ENCODE measurements around the gene FRRS1L.
"Not testable (repeated sequence)": the region's sequence is repeated elsewhere in the genome, so short reads cannot be mapped to it uniquely, and the experiment has no call there.

The FRRS1L gene

DNA sequence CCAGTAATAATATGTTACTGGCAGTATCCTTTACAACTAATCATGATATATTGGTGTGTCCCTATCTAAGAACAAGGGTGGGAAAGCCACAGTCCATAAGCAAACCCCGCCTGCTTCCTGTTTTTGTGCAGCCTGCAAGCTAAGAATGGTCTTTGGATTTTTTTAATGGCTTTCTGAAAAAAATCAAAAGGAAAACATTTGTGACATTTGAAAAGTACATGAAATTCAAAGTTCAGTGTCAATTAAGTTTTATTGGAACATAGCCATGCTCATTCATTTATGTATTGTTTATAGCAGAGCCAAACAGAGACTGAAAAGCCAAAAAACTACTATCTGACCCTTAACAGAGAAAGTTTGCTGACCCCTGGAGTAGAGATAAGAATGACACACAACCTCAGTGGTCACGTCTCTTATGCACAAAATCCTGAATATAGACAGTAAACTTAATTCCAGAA, 34.5 kb downstream of the FRRS1L start:
- DNase-seq (ENCODE audit: low read depth in 2 of 2): no peak

DNA sequence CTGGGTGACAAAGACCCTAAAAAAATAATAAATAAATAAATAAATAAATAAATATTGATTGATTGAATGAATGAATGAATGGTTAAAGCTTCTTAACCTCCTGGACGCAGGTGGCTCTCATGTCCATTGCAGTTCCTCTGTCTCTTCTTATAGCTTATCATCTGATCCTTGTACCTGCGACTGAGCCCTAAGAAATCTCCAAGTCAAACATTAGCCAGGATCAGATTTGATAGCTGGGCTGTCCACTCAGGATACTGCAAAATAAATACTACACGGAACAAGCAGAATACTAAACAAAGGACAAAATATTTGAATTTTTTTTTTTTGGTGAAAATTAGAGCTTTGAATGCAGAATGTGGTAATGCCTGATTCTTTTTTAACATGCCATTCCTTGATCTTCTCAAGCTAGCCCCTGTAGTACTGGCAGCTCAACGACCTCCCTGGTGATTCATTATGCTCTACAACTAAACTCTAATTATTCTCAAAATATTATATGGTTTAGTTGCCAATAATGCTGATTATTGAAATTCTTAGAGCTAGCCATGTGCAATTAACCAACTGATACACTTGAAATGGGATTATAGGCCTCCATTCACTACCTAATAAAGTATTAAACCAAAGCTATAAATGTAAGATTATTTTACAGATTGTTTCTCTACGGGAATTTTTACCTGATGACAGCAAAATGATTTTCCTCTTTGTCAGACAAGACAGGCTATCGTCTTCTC, 37.4 kb downstream of the FRRS1L start:
- no peak for DNase-seq (ENCODE audit: low read depth in 2 of 2)

DNA sequence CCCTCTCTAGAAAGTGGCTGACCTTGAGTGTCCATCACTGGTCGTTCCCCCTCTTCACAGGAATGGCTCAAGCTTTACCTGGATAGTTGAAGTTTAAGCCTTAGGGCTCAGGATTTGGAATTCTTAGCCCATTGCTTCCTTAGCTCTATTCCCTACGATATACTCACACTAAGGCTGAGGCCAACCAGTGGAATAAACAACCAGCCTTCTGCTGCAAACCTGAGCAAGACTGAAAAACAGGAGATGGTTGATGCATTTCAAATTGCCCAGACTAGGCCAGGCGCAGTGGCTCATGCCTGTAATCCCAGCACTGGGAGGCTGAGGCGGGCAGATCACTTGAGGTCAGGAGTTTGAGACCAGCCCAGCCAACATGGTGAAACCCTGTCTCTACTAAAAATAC, 40.4 kb downstream of the FRRS1L start:
- DNase-seq (ENCODE audit: low read depth in 2 of 2): not testable (repeated sequence)

DNA sequence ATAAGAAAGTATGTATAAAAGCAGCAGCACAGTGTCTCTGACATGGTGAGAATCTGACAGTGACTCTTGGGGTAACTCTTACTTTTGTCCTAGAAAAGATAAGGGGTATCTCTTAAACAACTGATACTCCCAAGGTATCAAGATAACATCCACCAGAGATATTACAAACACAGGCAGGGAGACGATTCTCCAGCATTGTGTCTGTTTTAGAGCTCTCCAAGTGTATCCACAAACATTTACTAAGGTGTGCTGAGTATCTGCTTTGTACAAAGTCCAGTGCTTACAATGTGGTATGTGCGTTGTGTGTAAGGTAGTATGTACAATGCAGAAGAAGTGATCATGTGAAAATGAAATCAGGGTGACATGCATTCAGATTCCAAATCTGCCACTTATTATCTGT, 42.9 kb downstream of the FRRS1L start:
- no peak for DNase-seq (ENCODE audit: low read depth in 2 of 2)

DNA sequence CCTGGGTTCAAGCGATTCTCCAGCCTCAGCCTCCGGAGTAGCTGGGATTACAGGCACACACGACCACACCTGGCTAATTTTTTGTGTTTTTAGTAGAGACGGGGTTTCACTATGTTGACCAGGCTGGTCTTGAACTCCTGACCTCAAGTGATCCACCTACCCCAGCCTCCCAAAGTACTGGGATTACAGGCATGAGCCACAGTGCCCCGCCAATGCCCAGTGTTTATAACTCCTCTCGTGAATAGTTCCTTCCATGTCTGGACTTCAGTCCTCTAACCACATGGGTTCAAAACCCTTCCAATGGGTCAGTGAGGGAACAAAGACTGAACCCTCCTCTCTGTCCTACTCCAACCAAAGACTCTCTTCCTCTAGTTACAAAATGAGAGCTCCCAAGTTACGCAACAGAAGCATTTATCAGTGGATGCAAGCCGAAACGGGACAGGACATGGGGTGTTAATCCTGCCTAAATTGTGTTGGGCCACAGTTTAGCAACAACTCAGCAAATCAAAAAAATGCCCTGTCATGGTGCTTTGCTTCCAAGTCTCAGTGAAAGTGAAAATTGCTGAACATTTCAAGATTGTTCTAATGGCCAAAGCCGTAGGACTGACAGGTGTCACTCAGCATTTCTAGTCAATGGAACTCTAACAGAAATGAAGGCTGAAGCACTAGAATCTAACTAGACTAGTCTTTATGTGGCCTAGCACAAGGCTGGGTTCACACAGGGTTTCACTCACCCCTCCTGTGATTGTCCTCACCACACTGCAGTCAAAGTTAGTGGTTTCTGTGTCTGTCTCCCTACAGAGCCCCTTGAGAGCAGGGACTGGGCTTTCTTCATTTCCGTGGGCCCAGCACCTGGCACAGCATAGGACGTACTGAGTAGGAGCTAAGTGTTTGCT, 44.1 kb downstream of the FRRS1L start:
- DNase-seq (ENCODE audit: low read depth in 2 of 2): no peak

DNA sequence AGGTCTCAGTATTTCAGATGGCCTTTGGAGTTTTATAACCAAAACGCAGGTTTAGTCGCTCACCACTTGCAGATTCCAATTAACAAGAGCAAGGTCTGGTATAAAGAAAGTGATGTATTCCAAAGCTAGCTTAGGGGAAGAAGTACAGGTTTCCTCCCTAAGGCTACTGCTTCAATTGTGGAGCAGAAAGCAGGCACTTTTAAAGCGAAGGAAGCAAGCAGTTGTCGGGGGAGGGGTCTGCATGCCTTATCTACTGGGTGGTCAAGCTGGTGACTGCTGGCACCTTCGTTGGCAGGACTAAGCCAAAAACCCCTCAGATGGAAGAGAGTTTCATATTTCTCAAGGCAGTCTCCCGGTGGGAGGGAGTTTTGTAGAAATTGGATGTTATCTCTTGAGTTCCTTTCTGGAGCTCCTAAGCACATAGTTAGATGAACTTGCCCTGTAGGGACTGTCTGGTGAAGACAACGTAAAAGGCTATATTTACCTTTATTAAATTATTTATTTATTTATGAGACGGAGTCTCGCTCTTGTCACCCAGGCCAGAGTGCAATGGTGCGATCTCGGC, 45.7 kb downstream of the FRRS1L start:
- DNase-seq (ENCODE audit: low read depth in 2 of 2): no peak

DNA sequence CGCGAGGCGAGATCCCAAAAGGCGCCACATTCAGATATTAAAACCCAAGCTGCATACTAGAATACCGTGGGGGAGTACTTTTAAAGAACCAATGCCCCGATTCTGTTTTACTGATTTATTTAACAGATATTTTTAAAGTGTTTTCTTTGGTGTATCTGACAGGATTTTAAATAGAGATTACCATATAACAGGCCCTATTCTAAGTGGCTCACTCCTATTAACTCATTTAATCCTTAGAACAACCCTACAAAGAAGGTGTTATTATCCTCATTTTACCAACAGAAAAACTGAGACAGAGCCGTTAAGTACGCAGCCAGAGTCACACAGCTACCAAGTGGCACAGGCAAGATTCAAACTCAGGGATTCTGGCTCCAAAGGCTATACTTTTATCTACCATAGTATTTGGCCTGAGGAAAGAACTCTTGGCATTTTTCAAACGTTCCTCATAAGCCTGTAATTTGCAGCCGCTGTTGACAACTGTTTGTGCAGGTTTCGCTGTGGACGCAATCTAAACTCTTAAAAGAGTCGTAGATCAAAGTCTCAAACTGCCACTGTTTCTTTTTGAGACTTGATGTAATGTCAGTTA, 46.8 kb downstream of the FRRS1L start:
- DNase-seq (ENCODE audit: low read depth in 2 of 2): no peak

DNA sequence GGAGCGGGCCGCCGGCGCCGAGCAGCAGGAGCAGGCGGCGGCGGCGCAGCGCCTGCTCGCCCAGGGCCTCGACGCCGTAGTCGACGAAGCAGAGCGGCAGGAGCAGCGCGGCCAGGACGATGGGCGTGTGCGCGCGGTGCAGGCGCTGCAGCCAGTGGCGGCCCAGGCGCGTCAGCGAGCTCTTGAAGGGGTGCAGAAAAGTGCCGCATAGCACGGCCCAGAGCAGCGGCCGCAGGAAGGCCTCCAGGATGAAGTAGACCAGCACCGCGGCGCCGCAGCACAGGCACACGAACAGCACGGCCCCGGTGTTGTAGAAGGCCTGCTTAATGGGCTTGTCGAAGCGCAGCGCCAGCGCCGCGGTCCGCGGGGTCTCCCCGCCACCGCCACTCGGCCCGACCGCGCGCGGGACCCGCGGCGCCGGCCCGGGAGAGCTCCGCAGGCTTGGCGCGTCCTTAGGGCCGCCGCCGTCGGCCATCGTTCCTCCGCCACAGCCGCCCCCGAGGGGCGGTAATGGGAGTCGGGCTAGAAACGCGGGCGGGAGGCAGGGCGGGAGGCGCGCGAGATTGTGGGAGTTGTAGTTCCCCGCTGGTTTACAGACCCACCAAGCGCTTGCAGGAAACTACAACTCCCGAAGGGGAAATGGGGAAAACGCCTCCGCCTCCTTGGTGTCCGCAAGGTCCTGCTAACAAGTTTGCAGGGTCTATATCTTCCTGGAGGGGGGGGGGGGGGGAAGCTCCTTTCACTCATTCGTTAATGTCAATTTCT, 47.4 kb downstream of the FRRS1L start, which contains the start of gene TMEM245:
TSS of gene TMEM245 (minus strand) at position 509 of the 765 bp plus-strand sequence. CDS start at position 475, 34 bp downstream.
- peak; percentile 91 to 92 for DNase-seq (ENCODE audit: low read depth in 2 of 2)

DNA sequence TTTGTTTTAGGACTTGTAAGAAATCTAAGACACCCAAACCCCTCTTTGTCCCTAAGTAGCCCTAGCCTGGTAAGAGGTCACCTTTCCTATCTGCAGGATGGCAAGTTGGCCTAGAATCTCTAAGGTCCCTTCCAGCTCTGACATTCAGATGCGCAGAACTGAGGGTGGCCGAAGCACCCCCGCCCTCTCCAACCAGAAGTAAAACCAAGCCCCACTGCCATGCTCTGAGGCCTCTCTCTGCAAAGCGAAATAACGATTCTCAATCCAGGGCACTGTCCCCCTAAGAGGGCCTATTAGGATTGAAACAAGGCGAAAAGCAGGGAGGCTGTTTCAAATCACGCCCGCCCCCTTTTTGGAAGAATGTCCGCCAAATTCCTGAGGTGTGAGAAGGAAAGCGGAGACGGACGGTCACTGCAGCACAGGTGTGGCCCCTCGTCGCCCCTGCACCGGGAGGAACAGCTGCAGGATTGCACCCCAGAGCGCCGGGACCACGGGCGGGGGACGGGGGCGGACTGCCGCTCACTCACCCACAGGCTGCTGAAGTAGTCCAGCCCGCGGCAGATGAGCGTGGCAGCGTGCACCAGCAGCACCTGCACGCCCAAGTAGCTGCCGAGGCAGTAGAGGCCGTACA, 48.1 kb downstream of the FRRS1L start:
- no peak for DNase-seq (ENCODE audit: low read depth in 2 of 2)

DNA sequence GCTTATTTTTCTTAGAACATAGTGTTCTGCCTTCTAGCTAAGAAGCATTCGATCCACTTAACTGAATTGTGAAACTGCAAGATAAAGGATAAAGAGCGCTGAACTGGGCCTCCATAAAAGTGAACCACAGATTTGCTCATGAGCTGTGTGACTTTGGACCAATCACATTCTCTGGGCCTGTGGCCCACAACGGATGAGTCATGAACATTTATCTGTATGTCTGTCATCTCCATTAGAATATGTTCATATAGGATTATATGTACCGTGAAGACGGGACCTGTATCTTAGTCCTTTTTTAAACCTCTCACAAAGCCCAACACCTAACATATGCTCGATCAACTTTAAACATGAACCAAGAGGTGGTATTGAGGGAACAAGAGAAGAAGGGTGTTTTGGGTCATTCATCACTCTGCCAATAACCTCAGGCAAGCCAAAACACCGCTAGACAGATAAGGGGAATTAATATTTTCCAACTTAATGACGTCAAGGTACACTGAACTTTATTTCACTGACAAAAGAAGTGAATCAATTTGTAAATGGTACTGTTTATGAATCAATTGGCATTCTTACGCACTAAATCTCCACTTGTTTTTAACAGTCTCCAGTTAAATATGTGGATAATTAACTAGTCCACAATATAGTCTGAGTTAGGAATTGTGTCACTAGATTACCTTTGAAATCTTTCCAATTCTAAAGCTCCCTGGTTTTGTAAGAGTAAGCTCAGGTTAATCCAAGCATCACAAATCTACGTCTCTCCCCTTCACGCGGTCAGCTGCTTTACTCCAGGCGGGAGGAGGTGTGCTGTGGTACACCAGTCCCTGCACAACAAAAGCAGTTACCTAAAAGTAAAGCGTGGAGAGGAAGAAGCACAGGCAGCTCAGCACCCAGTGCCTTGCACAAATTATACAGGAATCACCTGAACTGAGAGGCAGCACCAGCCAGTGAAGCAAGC, 48.9 kb downstream of the FRRS1L start:
- DNase-seq (ENCODE audit: low read depth in 2 of 2): peak; percentile 40

DNA sequence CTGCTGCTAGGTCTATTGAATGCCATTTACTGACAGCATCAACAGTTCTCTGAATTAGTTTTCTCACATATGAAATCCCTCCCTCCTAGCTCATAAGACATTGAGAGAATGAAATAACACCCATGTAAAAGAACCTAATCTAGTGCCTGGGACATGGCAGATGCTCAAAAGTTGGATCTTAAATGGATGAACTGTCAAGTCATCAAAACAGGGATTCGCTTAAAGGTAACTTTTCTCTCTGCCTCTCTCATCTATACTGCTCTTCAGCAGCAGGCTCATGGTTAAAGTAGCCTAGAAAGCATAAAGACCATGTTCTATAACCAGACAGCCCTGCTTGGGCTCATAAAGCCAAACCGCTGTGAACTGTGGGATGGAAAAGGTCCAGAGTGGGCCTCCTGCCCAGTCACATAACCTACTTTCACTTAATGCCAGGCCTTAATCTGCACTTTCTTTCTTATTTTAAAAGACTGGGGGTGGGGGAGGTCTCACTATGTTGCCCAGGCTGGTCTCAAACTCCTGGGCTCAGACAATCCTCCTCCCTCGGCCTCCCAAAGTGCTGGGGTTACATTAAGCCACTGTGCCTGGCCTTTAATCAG, 51.0 kb downstream of the FRRS1L start:
- no peak for DNase-seq (ENCODE audit: low read depth in 2 of 2)

DNA sequence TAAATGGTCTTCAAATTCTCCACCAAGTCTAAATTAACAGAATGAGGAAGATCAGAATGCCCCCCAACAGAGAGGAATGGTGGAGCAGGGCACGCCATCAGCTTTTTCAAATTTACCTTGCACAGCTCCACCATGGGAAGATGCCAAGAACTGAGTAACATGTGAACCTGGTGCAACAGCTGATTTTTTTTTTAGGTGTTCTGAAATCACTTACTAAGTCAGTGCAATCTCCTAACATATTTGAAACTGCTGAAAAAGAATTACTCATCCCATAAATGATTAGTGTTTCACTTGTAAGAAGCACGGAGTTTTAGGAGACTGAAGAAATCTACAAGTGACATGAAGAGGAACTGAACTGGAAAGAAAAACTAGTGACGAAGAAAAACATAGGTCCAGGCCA, 52.4 kb downstream of the FRRS1L start:
- DNase-seq (ENCODE audit: low read depth in 2 of 2): no peak

DNA sequence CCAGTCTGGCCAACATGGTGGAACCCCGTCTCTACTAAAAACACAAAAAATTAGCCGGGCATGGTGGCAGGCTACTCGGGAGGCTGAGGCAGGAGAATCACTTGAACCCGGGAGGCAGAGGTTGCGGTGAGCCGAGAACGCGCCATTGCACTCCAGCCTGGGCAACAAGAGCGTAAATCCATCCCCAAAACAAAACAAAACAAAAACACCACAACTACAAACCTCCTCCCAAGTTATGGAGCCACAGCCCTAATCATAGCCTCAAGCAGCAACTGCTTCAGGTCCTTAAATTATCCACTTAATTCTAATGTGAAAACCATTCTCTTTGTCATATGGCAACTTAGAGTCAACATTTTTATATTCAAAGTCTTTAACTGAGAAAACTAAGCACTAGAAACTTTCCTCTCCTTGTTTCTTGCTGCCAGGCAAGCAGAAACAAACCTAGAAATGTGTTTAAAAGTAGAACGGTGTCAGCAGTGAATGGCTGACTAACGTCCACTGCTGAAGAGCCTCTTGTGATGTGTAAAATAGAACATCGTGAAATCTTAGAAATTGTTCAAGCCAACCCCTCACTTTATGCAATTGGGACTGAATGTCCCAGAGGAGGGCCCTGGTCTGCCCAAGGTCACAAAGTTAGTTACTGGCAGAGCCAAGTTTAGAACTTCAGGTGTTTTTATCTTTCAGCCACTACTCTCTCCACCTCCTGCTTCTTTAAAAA, 53.0 kb downstream of the FRRS1L start:
- DNase-seq (ENCODE audit: low read depth in 2 of 2): no peak

DNA sequence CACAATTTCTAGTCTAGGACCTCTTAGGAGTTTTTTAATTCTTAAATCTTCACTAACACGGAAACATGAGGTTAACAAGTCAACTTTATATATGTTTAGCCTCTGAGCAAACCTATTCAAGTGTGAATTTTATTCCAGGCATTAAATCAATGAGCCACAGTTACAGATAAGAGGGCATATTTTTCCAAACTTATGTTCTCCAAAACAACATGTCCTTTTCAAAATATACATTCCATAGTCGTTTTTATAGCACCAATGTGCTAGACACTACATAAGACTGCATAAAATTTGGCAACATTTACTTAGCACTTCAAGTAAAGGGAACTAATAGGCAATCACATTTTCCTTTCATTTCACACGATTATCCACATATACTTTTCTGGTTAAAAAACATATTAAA, 53.8 kb downstream of the FRRS1L start:
- no peak for DNase-seq (ENCODE audit: low read depth in 2 of 2)

DNA sequence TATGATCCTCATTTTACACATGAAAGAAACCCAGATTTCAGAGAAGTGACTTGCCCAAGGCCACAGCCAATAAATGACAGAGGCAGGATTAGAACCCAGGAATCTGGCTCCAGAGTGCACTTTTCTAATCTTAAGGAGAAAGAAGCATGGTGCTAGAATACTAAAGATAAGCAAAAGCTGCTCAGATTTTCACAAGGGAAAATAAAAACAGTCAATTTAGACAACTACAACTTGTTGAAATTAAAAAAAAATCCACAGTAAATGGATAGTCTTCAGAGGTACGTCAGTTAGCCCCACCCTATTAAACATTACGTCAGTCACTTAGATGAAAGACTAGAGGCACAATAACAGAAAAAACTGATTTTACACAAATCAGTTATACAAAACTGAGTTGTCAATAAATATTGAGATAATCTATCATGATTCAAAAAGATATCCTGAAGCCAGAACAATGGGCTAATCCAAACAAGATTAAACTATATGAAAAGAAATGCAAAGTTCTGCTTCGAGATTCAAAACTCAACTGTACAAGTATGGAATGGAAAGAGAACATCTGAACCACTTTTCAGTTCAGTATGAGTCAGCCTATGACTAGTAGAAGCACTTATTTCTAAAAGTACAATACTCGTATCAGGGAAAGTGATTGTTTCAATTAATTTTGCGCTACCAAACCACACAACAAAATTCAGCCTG, 56.6 kb downstream of the FRRS1L start:
- no peak for DNase-seq (ENCODE audit: low read depth in 2 of 2)

DNA sequence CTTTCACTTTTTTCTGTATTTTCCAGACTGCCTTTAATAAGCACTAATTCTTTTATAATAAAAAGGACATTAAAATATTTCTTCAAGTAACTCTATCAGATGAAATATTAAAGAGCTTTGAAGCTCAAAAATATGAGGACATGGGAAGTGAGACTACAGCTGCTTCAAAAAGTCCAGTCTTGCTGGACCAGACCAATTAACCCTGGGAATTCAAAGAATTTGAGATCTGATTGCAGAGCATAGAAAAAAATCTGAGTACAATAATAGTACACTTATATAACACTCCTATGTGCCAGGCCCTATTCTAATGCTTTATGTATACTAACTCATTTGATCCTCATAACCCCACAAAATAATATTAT, 57.1 kb downstream of the FRRS1L start:
- no peak for DNase-seq (ENCODE audit: low read depth in 2 of 2)

DNA sequence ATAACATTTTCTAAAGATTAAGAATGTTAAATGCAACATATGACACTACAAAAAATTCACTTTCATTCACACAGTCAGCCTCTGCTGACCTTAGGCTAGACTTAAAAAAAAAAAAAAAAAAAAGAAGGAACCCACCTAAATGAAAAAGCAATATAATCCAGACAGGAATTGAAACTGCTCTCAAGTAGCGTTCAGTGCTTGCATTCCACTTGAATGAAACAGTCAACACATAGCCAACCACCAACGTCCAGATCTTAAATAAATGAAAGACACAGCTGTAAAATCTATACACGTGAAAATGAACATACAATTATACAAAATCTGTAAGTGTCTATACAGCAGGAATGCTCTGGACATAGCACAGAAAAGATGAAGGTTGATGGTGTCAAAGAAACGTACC, 58.7 kb downstream of the FRRS1L start:
- no peak for DNase-seq (ENCODE audit: low read depth in 2 of 2)

All from stimulated activated CD4-positive, alpha-beta T cell treated with anti-CD3 and anti-CD28 coated beads, Interleukin-15, amount 100 ng/mL, for 48 hours (primary cell).